Right forelimb (tissue), 1 donor: Measurements from ENCODE around the gene AKR1E2.

Source experiments
- DNase-seq: peaks from one replicate; pipeline ENCODE4 v3.0.0-alpha.2; 2018

Gene AKR1E2

DNA sequence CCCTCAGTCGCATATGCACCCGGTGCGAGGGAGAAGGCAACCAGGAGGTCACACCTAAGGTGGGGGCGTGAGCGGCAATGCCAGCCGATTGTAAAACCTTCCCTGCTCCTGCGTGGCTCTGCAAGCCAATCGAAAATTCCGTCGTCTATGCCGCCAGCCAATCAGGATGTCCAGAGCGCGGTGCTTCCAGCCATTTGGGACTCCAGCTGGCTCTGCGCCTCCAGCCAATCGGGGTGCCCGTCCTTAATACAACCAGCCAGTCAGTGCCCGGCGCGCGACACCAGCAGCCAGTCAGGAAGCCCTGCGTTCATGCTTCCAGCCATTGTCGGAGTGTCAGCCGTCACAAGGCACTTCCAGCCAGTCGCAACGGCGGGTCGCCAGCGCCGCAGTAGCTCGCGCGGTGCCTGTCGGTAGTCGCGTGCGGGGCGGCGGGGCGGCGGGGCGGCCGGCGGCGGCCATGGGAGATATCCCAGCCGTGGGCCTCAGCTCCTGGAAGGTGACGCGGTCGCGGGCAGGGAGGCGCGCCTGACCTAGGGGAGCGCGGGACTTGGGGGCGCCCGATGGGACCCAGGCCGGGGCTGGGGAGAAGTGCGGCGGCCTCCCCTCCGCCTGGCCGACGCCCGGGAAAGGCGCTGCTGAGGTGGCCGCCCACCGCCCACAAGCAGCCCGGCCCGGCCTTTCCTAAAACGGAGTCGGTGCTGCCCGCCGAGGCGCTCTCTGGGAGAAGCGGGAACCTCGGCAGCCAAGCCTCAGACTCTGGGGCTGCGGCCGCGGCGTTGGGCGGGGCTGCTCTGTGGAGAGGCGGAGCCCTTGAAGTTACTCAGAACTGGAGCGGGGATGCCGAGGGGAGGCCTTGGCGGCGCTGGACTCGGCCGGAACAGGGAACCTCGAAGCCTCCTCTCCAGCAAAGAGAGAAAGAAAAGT is at the start of gene AKR1E2:
Gene AKR1E2, plus strand, starts transcription at position 340 of the 924 bp plus-strand sequence. Its CDS starts 118 bp downstream, at position 458.
- peak; percentile 90 for DNase-seq

DNA sequence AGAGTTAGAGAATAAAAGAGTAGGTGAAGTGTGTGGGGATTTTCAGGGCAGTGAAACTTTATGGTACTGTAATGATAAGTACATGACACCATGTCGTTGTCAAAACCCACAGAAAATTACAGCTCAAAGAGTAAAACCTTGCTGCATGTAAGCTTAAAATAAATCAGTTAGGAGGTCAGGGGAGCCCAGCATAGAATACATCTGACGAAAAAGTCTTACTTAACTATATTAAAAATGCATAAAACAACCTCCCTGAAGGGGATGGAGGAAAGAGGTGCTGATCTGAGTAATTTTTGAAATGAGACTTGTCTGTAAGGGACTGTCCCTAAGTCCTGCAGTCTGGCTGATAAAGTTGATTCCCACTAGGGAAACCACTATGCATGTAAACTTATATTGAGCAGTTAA is 49.8 kb upstream of the AKR1E2 start:
- no peak for DNase-seq

DNA sequence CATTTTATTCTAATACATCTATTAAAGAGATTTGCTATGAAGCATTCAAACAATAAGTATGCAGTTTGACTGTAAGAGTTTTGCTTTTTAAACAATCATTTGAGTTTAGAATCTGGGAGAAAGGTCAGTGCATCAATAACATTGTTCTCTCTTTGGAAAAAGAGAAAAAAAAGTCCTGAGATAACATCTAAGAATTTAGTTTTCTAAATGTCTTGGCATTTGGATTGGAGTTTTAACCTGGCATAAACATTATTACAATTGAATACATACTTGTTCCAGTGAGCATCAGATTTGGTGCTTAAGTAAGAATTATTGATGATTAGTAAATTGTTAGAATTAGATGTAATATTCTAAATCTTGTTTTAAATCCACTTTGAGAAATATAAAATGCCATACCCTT is 47.2 kb upstream of the AKR1E2 start:
- no peak for DNase-seq

DNA sequence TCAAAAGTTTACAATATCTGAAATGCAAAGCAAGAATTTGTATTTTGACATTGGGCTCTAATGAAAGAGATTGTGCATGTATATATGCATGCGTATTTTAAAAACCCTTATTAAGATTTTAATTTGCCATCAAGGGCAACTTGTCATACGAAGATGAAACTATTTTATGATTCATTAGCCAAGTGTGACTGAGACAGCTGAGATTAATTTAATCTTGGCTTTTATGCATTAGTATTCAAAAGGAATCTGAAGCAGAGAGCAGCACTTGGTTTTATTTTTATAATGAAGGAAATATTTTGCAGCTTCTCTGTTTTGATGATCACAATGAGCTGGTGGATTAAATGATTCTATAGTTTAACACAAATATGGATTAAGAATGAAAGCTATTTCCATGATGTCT is 45.9 kb upstream of the AKR1E2 start:
- DNase-seq: no peak

DNA sequence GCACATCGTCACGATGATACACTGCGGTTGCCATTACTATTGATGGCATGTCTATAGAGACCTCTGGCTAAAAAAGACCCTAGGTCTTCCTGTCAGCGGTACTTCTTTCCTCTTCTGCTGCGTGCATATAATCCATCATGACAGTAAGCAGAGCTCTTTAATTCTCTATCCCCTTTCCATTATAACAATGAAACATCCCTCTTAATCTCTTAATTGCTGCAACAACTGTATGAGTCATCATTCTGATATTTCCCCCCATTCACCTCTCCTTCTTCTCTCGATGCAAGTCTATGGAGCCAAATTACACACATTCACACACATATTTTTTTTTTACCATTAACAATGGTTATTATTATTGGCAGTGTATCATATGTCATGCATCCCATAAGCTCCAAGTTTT is 45.2 kb upstream of the AKR1E2 start:
- DNase-seq: no peak

DNA sequence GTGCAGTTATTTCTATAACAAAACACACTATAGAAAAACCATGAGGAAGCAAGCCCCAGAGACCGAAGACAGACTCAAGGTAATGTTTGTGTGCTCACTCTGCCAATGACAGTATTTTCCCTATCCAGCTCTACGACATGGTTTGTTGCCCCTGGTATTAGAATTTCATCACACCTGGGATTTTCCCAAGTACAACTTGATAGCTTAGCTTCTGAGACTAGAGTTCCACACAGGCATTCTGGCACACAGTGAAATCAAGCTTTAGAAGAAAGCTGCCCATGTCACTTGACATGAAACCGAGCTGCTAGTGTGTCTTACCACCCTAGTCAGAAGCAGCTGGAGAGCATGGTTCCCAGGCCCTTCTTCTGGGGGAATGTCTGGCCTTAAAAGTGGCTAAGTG is 44.1 kb upstream of the AKR1E2 start:
- DNase-seq: no peak

DNA sequence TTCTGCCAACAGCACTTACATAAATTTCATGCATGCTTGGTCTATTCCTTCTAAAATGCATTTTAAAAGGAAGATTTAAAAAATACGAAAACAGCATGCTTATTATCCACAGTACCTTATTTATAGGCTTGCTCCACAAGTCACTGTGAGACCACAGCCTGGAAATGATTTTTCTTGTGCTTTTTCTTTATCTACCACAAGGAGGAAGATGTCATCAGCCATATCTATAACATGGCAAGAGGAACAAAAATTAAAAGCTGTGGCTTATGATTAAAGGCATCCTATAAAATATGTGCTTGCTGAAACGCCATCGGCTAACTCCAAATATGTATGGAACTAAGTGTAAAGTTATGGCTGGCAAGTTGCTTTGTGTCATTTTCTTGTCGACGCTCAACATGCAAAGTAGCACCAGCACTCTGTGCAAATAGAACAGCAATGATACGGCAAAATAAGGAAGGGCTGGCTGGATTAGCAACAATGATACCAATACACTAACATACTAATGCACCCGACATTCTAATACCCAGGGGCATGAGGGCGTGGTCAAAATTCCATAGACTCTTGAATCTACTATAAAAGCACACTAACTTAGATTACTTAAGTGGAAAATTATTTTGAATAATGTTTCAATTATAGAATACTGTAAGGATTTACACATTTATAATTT is 41.2 kb upstream of the AKR1E2 start:
- no peak for DNase-seq

DNA sequence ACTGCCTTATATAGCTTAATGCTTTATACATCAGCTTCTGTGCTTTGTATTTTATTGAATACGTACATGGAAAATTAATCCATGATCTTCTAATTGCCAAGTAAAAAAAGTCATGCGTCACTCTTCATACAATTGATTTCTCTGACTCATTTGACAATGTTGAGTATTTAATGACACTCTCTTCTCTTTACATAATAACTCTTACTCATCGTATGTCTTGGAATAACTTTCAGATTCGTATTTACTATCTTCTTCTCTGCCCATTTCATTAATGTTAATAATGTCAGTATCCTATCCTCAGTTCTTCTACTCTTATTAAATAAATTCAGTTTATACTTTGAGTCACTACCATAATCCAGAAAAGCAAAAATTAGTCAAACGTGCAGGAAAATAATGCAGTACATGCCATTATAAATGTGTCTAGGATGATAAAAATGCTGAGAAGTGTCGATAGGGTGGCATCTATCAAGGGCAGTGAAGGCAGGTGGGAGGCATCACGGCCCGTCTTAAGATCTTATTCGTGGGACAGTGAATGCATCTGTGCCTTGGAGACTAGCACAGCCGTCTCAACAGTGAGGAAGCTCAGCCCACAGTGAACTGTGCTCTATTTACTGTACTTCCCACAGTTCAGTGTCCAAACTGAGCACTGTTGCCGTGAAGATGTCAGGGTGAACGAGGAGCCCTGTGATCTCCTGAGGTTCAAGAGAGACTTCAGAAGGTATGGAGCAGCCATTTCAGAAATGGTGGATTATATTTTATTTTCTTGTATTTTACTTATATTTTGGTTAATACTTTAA is 39.8 kb upstream of the AKR1E2 start:
- DNase-seq: no peak

DNA sequence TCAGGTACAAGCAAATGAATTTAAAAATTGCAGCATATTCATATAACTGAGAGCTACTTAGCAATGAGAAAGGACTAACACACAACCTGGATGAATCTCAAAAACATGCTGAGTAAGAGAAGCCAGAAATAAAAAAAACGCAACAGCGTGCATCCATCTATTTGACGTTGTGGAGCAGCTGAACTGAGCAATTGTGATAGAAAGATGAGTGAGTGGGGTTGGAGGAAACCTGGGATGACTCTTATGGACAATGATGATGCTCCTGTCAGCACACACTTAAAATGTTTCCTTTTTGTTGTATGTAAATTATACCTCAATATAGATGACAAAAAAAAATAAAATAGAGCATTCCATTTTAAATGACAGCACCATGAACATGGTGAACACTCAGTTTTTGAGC is 36.0 kb upstream of the AKR1E2 start:
- DNase-seq: no peak

DNA sequence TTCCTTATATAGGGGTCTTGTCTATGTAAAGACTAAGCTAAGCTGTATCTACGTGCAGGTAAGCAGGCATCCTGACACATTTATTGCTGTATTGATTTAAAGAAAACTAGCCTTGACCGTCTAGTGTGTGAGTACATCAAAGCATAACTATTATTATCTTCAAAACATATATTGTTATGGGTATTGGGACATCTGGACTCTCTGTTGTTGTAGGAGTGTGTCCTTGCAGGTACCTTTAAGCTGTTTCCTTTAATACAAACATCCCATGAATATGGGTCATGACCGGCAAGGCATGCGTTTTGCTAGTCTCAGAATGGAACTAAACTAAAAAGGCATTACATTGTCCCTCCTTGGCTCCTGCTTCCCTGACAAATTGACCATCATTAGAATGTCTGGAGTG is 35.1 kb upstream of the AKR1E2 start:
- no peak for DNase-seq

DNA sequence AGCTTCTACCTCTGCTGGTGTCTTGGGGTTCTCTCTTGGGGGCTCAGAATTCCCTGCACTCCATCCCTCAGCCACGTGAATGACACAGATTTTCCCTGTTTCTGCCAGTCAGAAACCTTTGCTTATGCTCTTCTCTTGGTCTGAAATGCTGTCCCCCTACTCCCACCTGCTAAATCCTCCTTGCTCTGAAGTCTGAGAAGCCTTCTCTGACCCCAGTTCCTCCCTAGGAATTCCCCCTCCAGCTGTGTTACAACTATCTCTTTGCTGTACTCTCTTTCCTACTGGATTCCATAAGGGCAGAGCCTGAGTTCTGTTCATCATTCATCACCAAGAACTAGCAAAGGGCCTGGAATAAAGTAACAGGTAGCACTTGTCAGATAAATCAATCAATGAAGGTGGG is 33.6 kb upstream of the AKR1E2 start:
- no peak for DNase-seq

DNA sequence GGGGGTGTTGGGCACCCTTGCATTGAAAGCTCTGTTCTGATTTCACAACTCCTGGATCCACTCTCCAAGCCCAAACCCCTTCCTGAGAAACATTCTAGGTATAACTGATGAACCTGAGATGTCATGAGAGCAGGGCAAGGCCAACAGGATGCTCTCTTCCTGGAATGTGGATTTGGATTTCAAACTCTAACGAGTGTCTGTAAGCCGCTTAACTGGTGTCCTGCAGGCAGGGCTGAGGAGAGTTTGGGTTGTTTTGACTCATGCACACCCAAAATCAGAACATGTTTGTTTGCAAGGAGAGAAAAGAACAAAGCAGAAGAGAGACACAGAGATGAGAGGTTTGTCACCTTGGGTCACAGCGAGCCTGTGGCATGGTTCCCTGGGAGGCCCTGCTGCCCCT is 24.6 kb upstream of the AKR1E2 start:
- DNase-seq: no peak

DNA sequence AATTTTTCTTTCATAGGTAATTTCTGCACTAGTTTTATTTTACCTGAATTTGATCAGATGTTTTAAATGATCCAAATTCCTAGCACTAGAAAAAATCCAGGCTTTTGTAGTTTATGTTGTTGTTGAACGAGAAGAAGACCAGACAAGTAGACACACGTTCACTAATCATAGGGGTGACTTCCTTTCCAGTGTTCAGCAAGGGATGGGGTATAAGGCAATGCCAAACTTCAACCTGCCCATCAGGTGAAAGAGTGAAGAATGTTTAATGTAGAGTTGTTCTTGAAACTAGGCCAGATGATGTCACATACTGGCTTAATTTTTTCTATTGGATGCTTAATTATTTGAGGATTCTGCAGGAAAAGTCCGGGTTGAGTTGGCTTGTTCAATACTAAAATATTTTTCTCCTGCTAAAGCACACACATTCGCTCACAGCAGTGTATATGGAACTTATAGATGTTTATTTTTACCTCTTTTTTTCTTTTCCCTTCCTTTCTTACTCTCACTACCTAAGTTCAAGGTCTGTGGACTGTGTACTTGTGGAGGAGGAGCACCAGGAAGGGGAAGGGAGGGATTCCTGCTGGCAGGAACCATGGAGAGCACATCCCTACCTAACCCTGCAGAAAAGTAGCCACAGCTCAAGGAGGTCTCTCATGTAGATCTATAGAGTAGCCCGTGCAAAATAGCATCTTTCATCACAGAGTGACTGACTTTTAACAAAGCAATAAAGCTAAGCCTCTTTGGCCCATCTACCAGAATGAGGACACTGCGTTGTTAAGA is 23.1 kb upstream of the AKR1E2 start:
- no peak for DNase-seq

DNA sequence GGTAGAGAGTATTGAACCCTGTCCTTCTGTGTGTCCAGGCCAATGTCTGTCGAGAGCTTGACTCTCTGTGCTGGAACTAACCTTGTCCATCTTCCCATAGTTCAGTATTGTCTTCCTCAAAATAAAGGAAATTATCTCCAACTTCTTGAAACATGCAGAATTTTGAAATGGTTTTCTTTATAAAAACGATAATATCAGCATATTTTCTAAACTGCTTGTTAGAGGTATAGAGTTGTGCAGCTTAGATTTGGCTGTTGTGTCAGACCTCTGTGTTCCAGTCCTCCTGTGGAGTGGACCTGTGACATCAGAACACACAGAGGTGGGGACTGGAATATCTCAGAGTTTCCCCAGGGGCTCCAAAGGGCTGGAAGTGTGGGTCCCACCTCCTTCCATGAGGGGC is 22.2 kb upstream of the AKR1E2 start:
- DNase-seq: no peak

DNA sequence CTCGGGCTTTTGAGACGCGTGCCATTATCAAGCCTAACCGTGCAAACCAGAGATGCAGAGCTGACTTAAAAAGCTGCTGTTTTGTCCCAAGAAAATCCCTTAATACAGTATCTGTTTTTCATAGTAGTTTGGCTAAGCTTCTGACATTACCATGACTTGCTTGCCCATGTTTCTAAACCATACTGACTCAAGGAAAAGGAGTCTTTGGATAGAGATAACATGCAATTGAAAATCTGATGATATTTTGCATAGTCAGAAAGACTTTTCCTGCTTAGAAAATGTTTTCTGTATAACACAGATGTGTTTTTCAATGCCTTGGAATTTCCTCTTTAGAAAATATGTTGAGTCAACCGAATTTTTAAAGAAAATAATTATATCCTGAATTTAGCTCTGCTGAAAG is 21.5 kb upstream of the AKR1E2 start:
- no peak for DNase-seq

DNA sequence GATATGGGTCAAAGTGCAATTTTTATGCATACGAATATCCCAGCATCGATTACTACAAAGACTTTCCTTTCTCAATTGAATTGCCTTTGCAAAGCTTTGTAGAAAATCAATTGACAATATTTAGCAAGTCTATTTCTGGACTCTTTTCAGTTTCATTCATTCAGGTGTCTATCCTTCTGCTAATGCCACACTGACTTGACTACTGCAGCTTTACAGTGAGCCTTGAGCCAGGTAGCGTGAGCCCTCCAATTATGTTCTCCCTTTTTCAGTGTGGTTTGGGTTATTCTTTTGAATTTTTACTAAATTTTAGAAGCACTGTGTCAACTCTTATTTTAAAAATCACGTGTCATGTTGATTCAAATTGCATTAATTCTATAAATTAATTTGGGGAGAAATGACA is 19.5 kb upstream of the AKR1E2 start:
- no peak for DNase-seq

DNA sequence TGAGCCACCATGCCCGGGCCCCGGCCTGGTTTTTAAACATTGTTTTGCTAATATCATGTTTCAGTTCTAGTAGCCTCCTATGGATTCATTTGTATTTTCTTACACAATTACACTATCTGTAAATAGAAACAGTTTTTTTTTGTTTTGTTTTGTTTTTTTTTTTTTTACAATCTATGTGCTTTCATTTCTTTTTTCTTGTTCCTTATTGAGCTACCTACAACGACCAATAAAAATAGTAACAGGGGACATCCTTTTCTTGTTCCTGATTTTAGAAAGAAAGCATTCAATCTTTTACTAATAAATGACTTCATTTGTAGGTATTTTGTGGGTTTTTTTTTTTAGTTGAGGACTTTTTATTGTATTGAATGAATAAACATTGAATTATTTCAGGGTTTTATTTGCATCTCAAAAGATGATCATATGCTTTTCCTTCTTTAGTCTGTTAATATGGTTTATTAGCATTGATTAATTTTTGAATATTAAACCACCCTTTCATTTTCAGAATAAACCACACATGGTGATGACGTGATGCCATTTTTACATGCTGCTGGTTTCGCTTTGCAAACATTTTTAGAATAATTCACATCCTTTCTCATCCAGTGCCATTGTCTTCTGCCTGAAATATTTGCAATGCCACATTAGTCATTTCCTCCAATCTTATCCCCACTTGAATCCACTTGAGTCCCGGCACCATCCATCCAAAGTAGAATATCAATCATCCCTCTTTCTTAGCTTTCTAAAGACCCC is 18.1 kb upstream of the AKR1E2 start:
- no peak for DNase-seq

DNA sequence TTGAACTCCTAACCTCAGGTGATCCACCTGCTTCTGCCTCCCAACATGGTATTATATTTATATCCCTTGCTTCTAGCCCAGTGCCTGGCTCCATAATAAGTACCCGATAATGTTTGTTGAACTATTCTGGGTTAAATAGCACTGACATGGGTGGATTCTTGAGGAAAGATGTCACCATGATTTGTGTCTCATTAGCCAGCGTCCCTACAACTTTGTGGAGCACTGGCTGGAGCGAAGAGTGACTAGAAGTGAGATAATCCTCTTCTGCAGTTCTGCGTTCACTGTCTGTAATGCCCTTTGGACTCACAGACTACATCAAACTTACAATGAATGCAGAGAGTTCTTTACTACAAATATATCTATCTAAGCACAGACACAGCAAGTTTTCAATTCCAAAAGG is 16.9 kb upstream of the AKR1E2 start:
- DNase-seq: no peak

DNA sequence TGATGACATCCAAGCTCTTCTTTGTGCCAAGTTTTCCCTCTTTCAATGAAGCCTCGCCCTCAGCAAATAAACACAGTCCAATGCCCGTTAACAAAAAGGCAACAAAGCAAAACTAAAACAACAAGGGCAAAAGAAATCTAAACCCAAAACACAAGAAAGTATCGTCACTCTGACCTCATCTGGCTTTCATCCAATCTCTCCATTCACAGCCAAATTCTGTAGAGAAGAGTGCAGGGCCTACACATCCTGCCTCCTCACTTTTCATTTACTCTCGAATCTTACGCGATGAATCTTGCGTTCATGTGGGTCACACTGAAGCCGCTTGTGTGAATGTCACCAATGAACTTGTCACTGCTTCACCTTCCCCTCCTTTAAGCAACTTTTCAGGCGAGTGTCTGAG is 15.9 kb upstream of the AKR1E2 start:
- DNase-seq: no peak

DNA sequence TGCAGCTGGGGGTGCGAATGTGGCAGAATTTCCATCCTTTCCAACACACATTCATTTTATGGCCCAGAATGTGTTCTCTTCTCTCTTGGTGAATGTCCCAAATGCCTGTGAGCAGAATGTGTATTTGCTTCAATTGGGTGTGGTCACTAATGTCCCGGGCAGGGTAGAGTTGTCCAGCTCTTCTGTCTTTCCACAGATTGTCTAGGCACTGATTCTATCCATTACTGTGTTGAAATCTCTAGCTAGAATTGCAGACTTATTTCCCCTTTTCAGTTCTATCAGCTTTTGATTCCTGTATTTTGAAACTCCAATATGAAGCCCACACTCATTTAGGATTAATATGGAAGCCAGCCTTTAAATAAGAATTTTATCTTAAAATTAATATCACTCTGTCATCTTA is 14.0 kb upstream of the AKR1E2 start:
- DNase-seq: no peak

DNA sequence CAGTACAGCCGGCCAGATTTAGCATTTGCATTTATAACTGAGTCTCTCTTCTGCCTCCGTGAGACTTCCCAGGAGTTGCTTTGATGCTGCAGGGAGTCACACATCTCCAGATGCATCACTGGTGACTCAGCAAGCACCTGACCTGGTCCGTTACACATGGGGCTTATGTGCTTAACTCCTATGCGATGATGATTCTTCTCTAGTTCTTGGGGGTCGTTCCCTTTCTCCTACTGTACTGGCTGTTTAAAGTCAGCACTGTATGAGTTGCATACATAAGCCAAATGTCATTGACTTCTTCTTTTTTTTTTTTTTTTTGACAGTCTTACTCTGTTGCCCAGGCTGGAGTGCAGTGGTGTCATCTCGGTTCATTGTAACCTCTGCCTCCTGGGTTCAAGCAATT is 13.0 kb upstream of the AKR1E2 start:
- no peak for DNase-seq

DNA sequence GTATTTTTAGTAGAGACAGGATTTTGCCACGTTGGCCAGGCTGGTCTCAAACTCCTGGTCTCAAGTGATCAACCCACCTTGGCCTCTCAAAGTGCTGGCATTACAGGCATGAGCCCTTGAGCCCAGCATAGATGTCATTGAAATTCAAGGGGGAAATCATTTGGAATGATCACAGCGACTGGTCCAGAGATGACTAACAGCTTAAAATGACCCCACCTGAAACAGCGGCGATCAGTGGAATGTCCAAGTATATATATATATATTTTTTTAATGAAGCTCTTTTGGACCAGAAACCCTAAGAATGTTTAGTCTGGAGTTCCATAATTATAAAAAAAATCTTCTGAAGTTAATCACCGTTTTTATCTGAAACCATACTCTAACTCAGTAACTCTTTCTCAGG is 12.5 kb upstream of the AKR1E2 start:
- no peak for DNase-seq
